Tibial nerve (tissue), 4 donors: Measurements from ENCODE around the gene HLA-DPA1. TPM values are rescaled to one million over a fixed set of nuclear protein-coding genes. Genes with fewer than 3 reads are reported as not detected.

Experiments used
- DNase-seq, 2 donors: peaks; one replicate each; pipeline ENCODE4 v3.0.0-alpha.2; 2019; ENCODE audit warnings: low spot score in 2 of 2
- H3K27ac ChIP-seq, 4 donors: fragments of 200-600 bp; sonication (generic) in 3 of 4; one replicate each; pipeline ENCODE4 v1.5.1; 2017 to 2019; ENCODE audit warnings: mild to moderate bottlenecking in 1 of 4
- H3K27me3 ChIP-seq, 2 donors: fragments of 200-600 bp; sonication (generic) in 1 of 2; one replicate each; pipeline versions ENCODE4 v1.5.1 to v1.6.0; 2017 to 2019
- H3K36me3 ChIP-seq, 3 donors: fragments of 200-600 bp; sonication (generic); one replicate each; pipeline ENCODE4 v1.5.1; 2018 to 2019
- H3K4me1 ChIP-seq, 4 donors: fragments of 200-600 bp; sonication (generic) in 3 of 4; one replicate each; pipeline ENCODE4 v1.5.1; 2017 to 2019
- H3K4me3 ChIP-seq, 4 donors: fragments of 200-600 bp; sonication (generic) in 3 of 4; one replicate each; pipeline ENCODE4 v1.5.1; 2017 to 2019; ENCODE audit warnings: mild to moderate bottlenecking in 1 of 4, moderate library complexity in 1 of 4
- H3K9me3 ChIP-seq, 4 donors: fragments of 200-600 bp; sonication (generic) in 3 of 4; one replicate each; pipeline ENCODE4 v1.5.1; 2017 to 2019
- EP300 ChIP-seq, 2 donors: sonication (generic); formaldehyde crosslinking; IDR thresholded peaks; one replicate each; pipeline ENCODE4 v1.6.1; 2017; ENCODE audit warnings: antibody characterized with exemption in 2 of 2, mild to moderate bottlenecking in 1 of 2
- POLR2A ChIP-seq, 2 donors: fragments of 450-650 bp; IDR thresholded peaks; one replicate each; pipeline ENCODE4 v1.6.1; 2017; ENCODE audit warnings: antibody characterized with exemption in 2 of 2, mild to moderate bottlenecking in 2 of 2, moderate library complexity in 2 of 2
- WGBS, 2 donors: methylation state at CpG; one replicate each; pipeline ENCODE4 v1.1.5; 2018; 5-methylcytosine and 5-hydroxymethylcytosine counted together
- total RNA-seq, 4 donors: library from RNA; depleted of rRNA; stranded (reverse); fragments of >200 nt; gene quantifications; one replicate each; pipeline ENCODE4 v1.1.0, GENCODE V29; 2016
- TF ChIP-seq, protein P1 (sequence below), 5 experiments: fragments of 200-600 bp in 3 of 5; fragments of 450-650 bp in 2 of 5; sonication (generic) in 3 of 5; IDR thresholded peaks; one replicate each; pipeline ENCODE4 v1.5.1; 2016 to 2019; ENCODE audit warnings: antibody characterized with exemption in 5 of 5, mild to moderate bottlenecking in 3 of 5, moderate library complexity in 2 of 5

Gene HLA-DPA1
- total RNA-seq, 4 donors from 2014 or later = 39.8 to 179 (median 109) TPM

DNA sequence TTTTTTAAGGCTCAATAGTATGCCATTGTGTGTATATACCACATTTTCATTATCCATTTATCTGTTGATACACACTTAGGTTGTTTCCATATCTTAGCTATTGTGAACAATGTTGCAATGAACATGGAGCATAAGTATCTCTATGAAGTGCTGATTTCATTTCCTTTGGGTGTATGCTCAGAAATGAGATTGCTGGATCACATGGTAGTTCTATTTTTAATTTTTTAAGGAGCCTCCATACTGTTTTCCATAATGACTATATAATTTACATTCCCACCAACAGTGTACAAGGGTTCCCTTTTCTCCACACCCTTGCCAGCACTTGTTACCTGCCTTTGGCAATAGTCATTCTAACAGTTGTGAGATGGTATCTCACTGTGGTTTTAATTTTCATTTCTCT lies 48.9 kb downstream of the HLA-DPA1 start:
- Histone ChIP-seq H3K27ac (no peak overlapping the region), H3K9me3 (no peaks in the 10 kb centered on the region), H3K4me1 (peaks cover 0 to 28% (median 13%) of the 10 kb centered on the region in 4 donors), H3K27me3 (no peaks in the 10 kb centered on the region), H3K4me3 (no peak overlapping the region), H3K36me3 (no peaks in the 10 kb centered on the region)
- no peak for DNase-seq
- TF ChIP-seq POLR2A (IDR thresholded peaks at IDR 0.05) = no peak
- no peak for TF ChIP-seq EP300 (IDR thresholded peaks at IDR 0.05)
- TF ChIP-seq, protein P1, sequence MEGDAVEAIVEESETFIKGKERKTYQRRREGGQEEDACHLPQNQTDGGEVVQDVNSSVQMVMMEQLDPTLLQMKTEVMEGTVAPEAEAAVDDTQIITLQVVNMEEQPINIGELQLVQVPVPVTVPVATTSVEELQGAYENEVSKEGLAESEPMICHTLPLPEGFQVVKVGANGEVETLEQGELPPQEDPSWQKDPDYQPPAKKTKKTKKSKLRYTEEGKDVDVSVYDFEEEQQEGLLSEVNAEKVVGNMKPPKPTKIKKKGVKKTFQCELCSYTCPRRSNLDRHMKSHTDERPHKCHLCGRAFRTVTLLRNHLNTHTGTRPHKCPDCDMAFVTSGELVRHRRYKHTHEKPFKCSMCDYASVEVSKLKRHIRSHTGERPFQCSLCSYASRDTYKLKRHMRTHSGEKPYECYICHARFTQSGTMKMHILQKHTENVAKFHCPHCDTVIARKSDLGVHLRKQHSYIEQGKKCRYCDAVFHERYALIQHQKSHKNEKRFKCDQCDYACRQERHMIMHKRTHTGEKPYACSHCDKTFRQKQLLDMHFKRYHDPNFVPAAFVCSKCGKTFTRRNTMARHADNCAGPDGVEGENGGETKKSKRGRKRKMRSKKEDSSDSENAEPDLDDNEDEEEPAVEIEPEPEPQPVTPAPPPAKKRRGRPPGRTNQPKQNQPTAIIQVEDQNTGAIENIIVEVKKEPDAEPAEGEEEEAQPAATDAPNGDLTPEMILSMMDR (IDR thresholded peaks at IDR 0.05) = no peak

DNA sequence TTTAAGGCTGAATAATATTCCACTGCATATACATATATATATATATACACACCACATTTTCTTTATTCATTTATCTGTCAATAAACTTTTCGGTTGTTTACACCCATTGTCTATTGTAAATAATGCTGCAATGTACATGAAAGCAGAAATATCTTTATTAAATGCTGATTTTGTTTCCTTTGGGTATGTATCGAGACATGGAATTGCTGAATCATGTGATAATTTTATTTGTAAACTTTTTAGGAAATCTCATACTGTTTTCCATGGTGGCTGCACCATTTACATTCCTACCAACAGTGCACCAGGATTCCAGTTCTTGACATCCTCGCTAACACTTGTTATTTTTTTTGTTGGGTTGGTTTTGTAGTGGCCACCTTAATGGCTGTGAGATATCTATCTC lies 49.9 kb downstream of the HLA-DPA1 start:
- Histone ChIP-seq H3K36me3 (no peaks in the 10 kb centered on the region), H3K27ac (no peak overlapping the region), H3K9me3 (no peaks in the 10 kb centered on the region), H3K4me1 (peaks cover 0 to 26% (median 18%) of the 10 kb centered on the region in 4 donors), H3K27me3 (no peaks in the 10 kb centered on the region), H3K4me3 (no peak overlapping the region)
- no peak for DNase-seq
- 57 to 64% methylated on average over 3 of the region's 3 CpGs for WGBS, 2 donors
- TF ChIP-seq EP300 (IDR thresholded peaks at IDR 0.05) (no peak), POLR2A (IDR thresholded peaks at IDR 0.05) (no peak)
- TF ChIP-seq, protein P1 (IDR thresholded peaks at IDR 0.05) = no peak

- WGBS, 2 donors = 92 to 93% methylated on average over 5 to 11 of the region's 11 CpGs
- TF ChIP-seq, protein P1 (IDR thresholded peaks at IDR 0.05) = no peak
- TF ChIP-seq POLR2A (IDR thresholded peaks at IDR 0.05) = no peak
- TF ChIP-seq EP300 (IDR thresholded peaks at IDR 0.05) = no peak
- no peak overlapping the region for H3K4me3 ChIP-seq
- H3K4me1 ChIP-seq = peaks cover 0 to 27% (median 20%) of the 10 kb centered on the region in 4 donors
- H3K27ac ChIP-seq = no peak overlapping the region
- no peak for DNase-seq
- H3K9me3 ChIP-seq = no peaks in the 10 kb centered on the region
- no peaks in the 10 kb centered on the region for H3K36me3 ChIP-seq
- no peaks in the 10 kb centered on the region for H3K27me3 ChIP-seq
Measured at GRCh38 chr6:33021917-33022316, 51.5 kb downstream of the HLA-DPA1 start.

DNA sequence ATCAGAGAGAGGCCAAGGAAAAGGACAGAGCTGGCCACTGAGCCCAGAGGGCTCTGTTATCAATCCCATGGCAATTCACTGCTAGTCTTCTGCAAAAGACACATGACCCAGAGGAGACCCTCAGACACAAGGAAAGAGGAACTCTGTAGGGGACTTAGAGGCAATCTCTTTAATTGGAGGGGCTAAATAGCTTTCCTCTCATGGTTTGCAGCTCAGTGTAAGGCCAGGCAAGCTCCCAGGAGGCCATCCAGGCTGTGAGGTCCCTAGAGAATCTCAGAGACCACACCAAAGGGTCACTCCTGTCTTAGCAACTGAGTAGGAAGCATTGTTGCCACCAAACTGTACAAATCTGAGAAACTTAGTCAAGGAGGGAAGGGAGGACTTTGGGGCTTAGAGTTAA lies 54.1 kb downstream of the HLA-DPA1 start:
- Histone ChIP-seq H3K4me1 (peaks cover 0 to 37% (median 20%) of the 10 kb centered on the region in 4 donors), H3K27me3 (no peaks in the 10 kb centered on the region), H3K9me3 (no peaks in the 10 kb centered on the region), H3K36me3 (no peaks in the 10 kb centered on the region), H3K4me3 (peak overlapping the region in 3 of 4 donors; percentile 2 to 38 (median 35)), H3K27ac (peak overlapping the region; percentile 59 to 96 (median 82))
- DNase-seq = no peak
- TF ChIP-seq EP300 (IDR thresholded peaks at IDR 0.05) = no peak
- TF ChIP-seq, protein P1 (IDR thresholded peaks at IDR 0.05) = no peak
- TF ChIP-seq POLR2A (IDR thresholded peaks at IDR 0.05) = no peak

DNA sequence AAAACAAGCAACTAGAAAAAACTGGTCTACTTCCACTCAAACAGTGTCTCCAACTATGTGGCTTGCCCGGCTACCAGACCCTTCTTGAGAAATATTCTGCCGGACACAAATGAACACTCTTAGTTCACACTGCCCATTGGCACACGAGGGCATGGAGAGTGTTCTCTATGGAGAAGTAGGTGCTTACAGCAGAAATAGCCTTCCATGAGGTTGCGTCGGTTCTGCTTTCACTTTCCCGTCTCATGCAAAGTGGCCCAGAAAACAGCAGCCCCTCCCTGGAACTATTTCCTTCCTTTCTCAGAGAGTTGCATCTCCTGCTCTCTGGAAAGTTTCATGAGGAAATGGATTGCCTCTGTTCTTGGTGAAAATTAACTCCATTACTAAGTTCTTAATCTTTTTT lies 54.5 kb downstream of the HLA-DPA1 start:
- DNase-seq = peak in 1 of 2 donors; percentile 53
- TF ChIP-seq EP300 (IDR thresholded peaks at IDR 0.05) (peak in 1 of 2 donors; percentile 77), POLR2A (IDR thresholded peaks at IDR 0.05) (peak in 1 of 2 donors; percentile 33)
- TF ChIP-seq, protein P1 (IDR thresholded peaks at IDR 0.05) = no peak
- H3K27me3 ChIP-seq = peaks cover 0 to 2% of the 10 kb centered on the region in 2 donors
- H3K36me3 ChIP-seq = no peaks in the 10 kb centered on the region
- no peaks in the 10 kb centered on the region for H3K9me3 ChIP-seq
- H3K27ac ChIP-seq = peak overlapping the region; percentile 59 to 96 (median 82)
- 8 to 9% methylated on average over 6 of the region's 6 CpGs for WGBS, 2 donors
- peak overlapping the region in 3 of 4 donors; percentile 2 to 38 (median 35) for H3K4me3 ChIP-seq
- peaks cover 0 to 37% (median 20%) of the 10 kb centered on the region in 4 donors for H3K4me1 ChIP-seq
